ENCODE results near the gene ZMYM5. TPM values are rescaled to one million over a fixed set of nuclear protein-coding genes. Genes with fewer than 3 reads are reported as not detected.

The ZMYM5 gene
- total RNA-seq, 6 donors from 2014 or later, result 6.5 to 23.0 (median 10.4) TPM

DNA sequence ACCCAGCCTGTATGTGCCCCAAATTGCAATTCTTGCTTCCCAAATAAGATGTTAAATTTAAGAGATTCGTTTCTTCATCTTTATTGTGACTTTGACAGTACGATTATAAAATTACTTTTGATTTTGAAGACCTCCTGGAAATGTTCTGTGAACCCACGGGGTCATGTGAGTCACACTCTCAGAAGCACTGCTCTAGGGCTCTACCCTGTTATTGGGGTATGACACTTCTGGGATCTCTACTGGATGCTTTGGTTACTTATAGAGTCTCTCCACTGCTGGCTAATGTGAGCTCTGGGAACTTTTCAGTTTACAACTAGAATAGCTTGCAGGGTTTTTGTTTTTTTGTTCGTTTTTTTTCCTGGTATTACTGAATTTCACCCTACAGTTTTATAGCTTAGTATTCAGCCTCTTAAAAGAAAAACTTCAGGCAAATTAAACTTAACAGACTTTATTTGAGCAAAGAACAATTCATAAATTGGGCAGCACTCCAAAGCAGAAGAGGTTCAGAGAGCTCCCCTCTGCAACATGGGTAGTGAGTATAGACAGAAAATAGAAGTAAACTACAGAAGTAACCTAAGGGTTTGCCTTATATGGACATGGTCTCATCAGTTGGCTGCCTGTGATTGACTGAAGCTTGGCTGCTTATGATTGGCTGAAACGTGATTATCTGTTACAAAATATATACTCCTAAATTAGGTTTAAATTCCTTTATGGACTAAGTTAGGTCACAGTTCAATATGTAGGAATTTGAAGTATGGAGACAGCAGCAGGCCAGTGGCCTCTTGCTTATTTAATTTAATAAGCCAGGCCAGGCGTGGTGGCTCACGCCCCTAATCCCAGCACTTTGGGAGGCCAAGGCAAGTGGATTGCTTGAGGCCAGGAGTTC lies 52.2 kb downstream of the ZMYM5 start:
- 92 to 96% methylated on average over 7 of the region's 7 CpGs for WGBS, 2 donors
- no peak for TF ChIP-seq EP300 (IDR thresholded peaks at IDR 0.05)
- no peak for TF ChIP-seq POLR2A (IDR thresholded peaks at IDR 0.05)
- TF ChIP-seq POLR2AphosphoS5 (IDR thresholded peaks at IDR 0.05), result no peak
- TF ChIP-seq, protein P1, sequence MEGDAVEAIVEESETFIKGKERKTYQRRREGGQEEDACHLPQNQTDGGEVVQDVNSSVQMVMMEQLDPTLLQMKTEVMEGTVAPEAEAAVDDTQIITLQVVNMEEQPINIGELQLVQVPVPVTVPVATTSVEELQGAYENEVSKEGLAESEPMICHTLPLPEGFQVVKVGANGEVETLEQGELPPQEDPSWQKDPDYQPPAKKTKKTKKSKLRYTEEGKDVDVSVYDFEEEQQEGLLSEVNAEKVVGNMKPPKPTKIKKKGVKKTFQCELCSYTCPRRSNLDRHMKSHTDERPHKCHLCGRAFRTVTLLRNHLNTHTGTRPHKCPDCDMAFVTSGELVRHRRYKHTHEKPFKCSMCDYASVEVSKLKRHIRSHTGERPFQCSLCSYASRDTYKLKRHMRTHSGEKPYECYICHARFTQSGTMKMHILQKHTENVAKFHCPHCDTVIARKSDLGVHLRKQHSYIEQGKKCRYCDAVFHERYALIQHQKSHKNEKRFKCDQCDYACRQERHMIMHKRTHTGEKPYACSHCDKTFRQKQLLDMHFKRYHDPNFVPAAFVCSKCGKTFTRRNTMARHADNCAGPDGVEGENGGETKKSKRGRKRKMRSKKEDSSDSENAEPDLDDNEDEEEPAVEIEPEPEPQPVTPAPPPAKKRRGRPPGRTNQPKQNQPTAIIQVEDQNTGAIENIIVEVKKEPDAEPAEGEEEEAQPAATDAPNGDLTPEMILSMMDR (IDR thresholded peaks at IDR 0.05), result no peak
- DNase-seq (no peak), ATAC-seq (ENCODE audit: low FRiP score in 2 of 2) (no peak)
- Histone ChIP-seq H3K4me3 (no peak overlapping the region), H3K27ac (no peak overlapping the region), H3K27me3 (no peaks in the 10 kb centered on the region), H3K4me1 (no peaks in the 10 kb centered on the region), H3K36me3 (no peaks in the 10 kb centered on the region), H3K9me3 (no peaks in the 10 kb centered on the region)

DNA sequence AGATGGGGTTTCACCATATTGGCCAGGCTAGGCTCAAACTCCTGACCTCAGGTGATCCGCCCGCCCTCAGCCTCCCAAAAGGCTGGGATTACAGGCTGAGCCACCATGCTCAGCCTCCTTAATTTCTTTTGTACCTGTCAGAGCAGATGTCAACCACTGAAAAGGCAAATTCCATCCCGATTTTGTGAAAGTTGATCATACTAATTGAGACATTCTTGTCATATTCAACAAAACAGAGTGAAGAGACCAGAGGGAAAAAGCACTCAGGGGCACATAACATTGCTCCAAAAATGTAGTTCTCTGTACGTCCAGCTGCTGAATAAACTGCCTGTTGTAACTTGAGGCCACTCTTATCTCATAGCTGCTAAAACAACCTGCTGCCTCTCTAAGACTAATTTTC lies 53.3 kb downstream of the ZMYM5 start:
- ATAC-seq (ENCODE audit: low FRiP score in 2 of 2) (no peak), DNase-seq (no peak)
- Histone ChIP-seq H3K27ac (no peak overlapping the region), H3K4me3 (no peak overlapping the region), H3K4me1 (no peaks in the 10 kb centered on the region), H3K9me3 (no peaks in the 10 kb centered on the region), H3K36me3 (no peaks in the 10 kb centered on the region), H3K27me3 (no peaks in the 10 kb centered on the region)
- TF ChIP-seq EP300 (IDR thresholded peaks at IDR 0.05), result no peak
- no peak for TF ChIP-seq POLR2AphosphoS5 (IDR thresholded peaks at IDR 0.05)
- TF ChIP-seq POLR2A (IDR thresholded peaks at IDR 0.05), result no peak
- TF ChIP-seq, protein P1 (IDR thresholded peaks at IDR 0.05), result no peak
- WGBS, 2 donors, result 90% methylated on average over 4 of the region's 4 CpGs

DNA sequence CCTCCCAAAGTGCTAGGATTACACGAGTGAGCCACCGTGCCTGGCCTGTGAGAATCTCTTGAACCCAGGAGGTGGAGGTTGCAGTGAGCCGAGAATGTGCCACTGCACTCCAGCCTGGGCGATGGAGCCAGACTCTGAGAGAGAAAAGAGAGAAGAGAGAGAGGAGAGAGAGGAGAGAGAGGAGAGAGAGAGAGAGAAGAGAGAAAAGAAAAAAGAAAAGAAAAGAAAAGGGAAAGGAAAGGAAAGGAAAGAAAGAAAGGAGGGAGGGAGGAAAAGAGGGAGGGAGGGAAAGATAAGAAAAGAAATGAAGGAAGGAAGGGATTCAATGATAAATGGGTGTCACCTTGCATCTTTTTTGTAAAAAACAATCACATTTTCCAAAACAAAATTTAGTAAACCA lies 57.7 kb downstream of the ZMYM5 start:
- H3K27ac ChIP-seq, result no peak overlapping the region
- TF ChIP-seq POLR2AphosphoS5 (IDR thresholded peaks at IDR 0.05), result no peak
- no peak for TF ChIP-seq POLR2A (IDR thresholded peaks at IDR 0.05)
- TF ChIP-seq EP300 (IDR thresholded peaks at IDR 0.05), result no peak
- TF ChIP-seq, protein P1 (IDR thresholded peaks at IDR 0.05), result no peak
- no peak for DNase-seq
- no peak overlapping the region for H3K4me3 ChIP-seq
- 80 to 83% methylated on average over 4 of the region's 4 CpGs for WGBS, 2 donors
- no peaks in the 10 kb centered on the region for H3K36me3 ChIP-seq
- H3K4me1 ChIP-seq, result no peaks in the 10 kb centered on the region
- H3K27me3 ChIP-seq, result no peaks in the 10 kb centered on the region
- no peaks in the 10 kb centered on the region for H3K9me3 ChIP-seq
- ATAC-seq (ENCODE audit: low FRiP score in 2 of 2), result no peak

DNA sequence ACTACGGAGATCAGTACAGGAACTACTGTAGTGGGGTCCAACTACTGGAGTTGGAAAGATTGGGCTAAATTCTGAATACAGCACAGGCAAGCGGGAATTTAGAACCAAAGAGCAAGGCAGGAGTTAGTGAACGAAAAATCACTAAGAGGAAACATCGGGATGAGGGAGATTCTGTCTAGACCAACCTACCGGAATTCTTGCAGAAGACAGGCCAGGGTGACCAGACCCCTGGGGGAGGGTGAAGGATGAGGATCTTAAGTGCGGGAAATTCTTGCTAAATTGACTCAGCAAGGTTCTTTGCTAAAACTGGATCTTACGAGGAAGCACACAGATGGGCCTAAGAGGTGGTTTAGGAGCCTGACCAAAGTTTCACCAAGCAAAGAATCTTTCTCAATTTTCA lies 67.5 kb downstream of the ZMYM5 start:
- WGBS, 2 donors, result 78 to 93% methylated on average over 7 of the region's 7 CpGs
- no peak for ATAC-seq (ENCODE audit: low FRiP score in 2 of 2)
- TF ChIP-seq, protein P1 (IDR thresholded peaks at IDR 0.05), result no peak
- TF ChIP-seq POLR2A (IDR thresholded peaks at IDR 0.05), result no peak
- TF ChIP-seq POLR2AphosphoS5 (IDR thresholded peaks at IDR 0.05), result no peak
- no peak for TF ChIP-seq EP300 (IDR thresholded peaks at IDR 0.05)

More for the DNA sequence above, 67.5 kb downstream of the ZMYM5 start:
- no peaks in the 10 kb centered on the region for H3K9me3 ChIP-seq
- no peaks in the 10 kb centered on the region for H3K36me3 ChIP-seq
- no peaks in the 10 kb centered on the region for H3K27me3 ChIP-seq
- no peak overlapping the region for H3K4me3 ChIP-seq
- H3K27ac ChIP-seq, result no peak overlapping the region
- no peak for DNase-seq
- H3K4me1 ChIP-seq, result peaks cover 0 to 10% (median 2%) of the 10 kb centered on the region in 4 donors
